H1 (cell line): ENCODE results near the gene SHC1. TPM values are rescaled to one million over a fixed set of nuclear protein-coding genes. Genes with fewer than 3 reads are reported as not detected.

ENCODE experiments used
- CHD2 ChIP-seq: IDR thresholded peaks from 2 replicates; pipeline ENCODE4 v1.6.1; 2012; ENCODE audit warnings: low read length, improper control_type of control experiment
- GTF2F1 ChIP-seq: IDR thresholded peaks from 2 replicates; pipeline ENCODE4 v1.6.1; 2012; ENCODE audit warnings: low read depth, low read length, improper control_type of control experiment, borderline replicate concordance
- NRF1 ChIP-seq: IDR thresholded peaks from 2 replicates; pipeline ENCODE4 v1.6.1; 2011; ENCODE audit warnings: mild to moderate bottlenecking, low read depth, low read length, improper control_type of control experiment
- RFX5 ChIP-seq: IDR thresholded peaks from 2 replicates; pipeline ENCODE4 v1.6.1; 2011; ENCODE audit warnings: low read depth, low read length, improper control_type of control experiment, borderline replicate concordance
- polyA plus RNA-seq, 7 experiments: library from polyadenylated mRNA; depleted of rRNA in 3 of 7; stranded (reverse) in 5 of 7; unstranded in 2 of 7; fragments of >200 nt in 5 of 7; fragments of 200-250 nt in 2 of 7; gene quantifications; 1 replicate in 5 of 7; 2 replicates in 1 of 7; 4 replicates in 1 of 7; pipeline versions ENCODE4 v1.2.1 to v1.2.3, GENCODE V29; 2011 to 2013; ENCODE audit warnings: missing spikeins in 2 of 7, mixed read lengths in 2 of 7
- total RNA-seq: library from RNA; stranded (reverse); fragmentation: NEBNext Ultra II Directional; extraction: Animal tissue kit (Norgen Biotek cat#: 25700); gene quantifications from 2 replicates; pipeline ENCODE4 v1.2.1, GENCODE V29; 2021

The SHC1 gene
- total and polyA plus RNA-seq, 2 of the 8 experiments (the other 6 are each of a cell fraction or from before 2014, with no cell fraction given): 177 to 212 TPM

DNA sequence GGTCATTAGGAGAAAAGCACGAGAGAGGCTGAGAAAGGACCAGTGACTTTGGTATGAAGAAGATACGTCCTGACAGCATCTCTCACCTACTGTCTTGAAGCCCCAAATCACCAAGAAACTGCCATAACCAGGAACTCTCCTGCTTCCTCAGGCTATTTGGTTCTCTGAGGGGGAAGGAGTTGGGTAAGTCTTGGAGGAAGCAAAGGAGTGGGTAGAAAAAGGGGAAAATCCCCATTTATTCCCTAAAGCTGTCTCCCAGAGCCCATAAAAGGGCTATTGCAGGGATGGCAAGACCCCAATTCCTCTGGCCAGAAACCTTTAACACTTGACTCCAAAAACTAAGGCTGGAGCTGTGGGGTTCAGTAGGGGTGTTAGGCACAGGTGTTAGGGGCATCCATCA, 12.5 kb downstream of the SHC1 start (continued):
- no peak for TF ChIP-seq GTF2F1
- TF ChIP-seq RFX5: no peak
- TF ChIP-seq CHD2: no peak
- TF ChIP-seq NRF1: no peak
